Chondrocyte (in vitro differentiated cells): Measurements from ENCODE around the gene HID1. TPM values are rescaled to one million over a fixed set of nuclear protein-coding genes. Genes with fewer than 3 reads are reported as not detected.

Source experiments
- DNase-seq: peaks from one replicate; pipeline ENCODE4 v3.0.0; 2021; ENCODE audit warnings: mixed read lengths, low spot score
- H3K27ac Mint-ChIP-seq: one replicate; pipeline ENCODE4 v1.8.0; 2021; ENCODE audit warnings: mild to moderate bottlenecking, moderate library complexity, mixed read lengths; ENCODE audit not compliant: unreplicated experiment
- H3K27me3 Mint-ChIP-seq: 2 replicates; pipeline ENCODE4 v1.8.0; 2021; ENCODE audit warnings: low read depth, mixed read lengths
- H3K36me3 Mint-ChIP-seq: 2 replicates; pipeline ENCODE4 v1.8.0; 2021; ENCODE audit warnings: low read depth, mixed read lengths
- H3K4me1 Mint-ChIP-seq: 2 replicates; pipeline ENCODE4 v1.8.0; 2021; ENCODE audit warnings: low read depth, mild to moderate bottlenecking, mixed read lengths
- H3K4me3 Mint-ChIP-seq: one replicate; pipeline ENCODE4 v1.8.0; 2021; ENCODE audit warnings: mild to moderate bottlenecking, moderate library complexity, mixed read lengths; ENCODE audit not compliant: unreplicated experiment
- H3K9me3 Mint-ChIP-seq: 2 replicates; pipeline ENCODE4 v1.8.0; 2021; ENCODE audit warnings: low read depth, mixed read lengths
- CTCF ChIP-seq: fragments of 200-600 bp; sonication (generic); IDR thresholded peaks from 2 replicates; pipeline ENCODE4 v1.5.0; 2021; ENCODE audit warnings: antibody characterized with exemption, mild to moderate bottlenecking, moderate library complexity
- total RNA-seq: library from RNA; stranded (reverse); gene quantifications from 3 replicates; pipeline ENCODE4 v1.2.1, GENCODE V29; 2021

Gene HID1
- total RNA-seq, 1 donor from 2014 or later = 4.7 TPM

DNA sequence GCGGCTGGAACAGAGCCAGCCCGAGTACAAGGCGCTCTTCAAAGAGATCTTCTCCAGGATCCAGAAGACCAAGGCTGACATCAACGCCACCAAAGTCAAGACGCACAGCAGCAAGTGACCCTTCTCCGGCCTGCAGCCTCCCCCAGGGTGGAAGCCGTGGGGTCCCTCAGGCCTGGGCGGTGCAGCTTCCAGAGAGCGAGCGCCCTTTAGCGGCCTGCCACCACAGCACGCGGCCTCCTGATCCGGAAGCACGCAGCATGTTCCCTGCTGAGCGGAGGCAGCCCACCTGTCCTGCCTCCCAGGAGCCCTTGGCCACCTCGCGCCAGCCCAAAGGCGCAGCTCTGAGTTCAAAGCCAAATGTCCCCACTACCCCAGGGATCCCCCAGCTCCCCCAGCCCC lies 31.4 kb upstream of the HID1 start:
- H3K4me1 Mint-ChIP-seq = no peaks in the 10 kb centered on the region
- H3K9me3 Mint-ChIP-seq = no peaks in the 10 kb centered on the region
- no peak overlapping the region for H3K4me3 Mint-ChIP-seq
- DNase-seq = no peak
- H3K27ac Mint-ChIP-seq = no peak overlapping the region
- H3K36me3 Mint-ChIP-seq = peaks cover 14% of the 10 kb centered on the region
- H3K27me3 Mint-ChIP-seq = no peaks in the 10 kb centered on the region
- no peak for TF ChIP-seq CTCF

DNA sequence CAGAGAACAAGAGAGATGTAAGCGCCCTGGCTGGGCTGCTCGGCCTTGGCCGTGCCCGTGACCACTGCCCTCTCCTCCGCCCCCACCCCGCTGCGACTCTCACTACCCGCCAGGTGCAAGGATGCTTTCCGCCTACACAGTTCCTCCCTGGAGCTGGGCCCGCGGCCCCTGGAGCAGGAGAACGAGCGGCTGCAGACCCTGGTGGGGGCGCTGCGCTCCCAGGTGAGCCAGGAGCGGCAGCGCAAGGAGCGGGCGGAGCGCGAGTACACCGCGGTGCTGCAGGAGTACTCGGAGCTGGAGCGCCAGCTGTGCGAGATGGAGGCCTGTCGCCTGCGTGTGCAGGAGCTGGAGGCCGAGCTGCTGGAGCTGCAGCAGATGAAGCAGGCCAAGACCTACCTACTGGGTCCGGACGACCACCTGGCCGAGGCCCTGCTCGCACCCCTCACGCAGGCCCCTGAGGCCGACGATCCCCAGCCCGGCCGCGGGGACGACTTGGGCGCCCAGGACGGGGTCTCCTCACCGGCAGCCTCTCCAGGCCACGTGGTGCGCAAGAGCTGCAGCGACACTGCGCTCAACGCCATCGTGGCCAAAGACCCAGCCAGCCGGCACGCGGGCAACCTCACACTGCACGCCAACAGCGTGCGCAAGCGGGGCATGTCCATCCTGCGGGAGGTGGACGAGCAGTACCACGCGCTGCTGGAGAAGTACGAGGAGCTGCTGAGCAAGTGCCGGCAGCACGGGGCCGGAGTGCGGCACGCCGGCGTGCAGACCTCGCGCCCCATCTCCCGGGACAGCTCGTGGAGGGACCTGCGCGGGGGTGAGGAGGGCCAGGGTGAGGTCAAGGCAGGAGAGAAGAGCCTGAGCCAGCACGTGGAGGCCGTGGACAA lies 30.8 kb upstream of the HID1 start:
- no peaks in the 10 kb centered on the region for H3K4me1 Mint-ChIP-seq
- peaks cover 14% of the 10 kb centered on the region for H3K36me3 Mint-ChIP-seq
- TF ChIP-seq CTCF = no peak
- no peak overlapping the region for H3K4me3 Mint-ChIP-seq
- no peaks in the 10 kb centered on the region for H3K27me3 Mint-ChIP-seq
- DNase-seq = peak; percentile 92
- H3K9me3 Mint-ChIP-seq = no peaks in the 10 kb centered on the region
- H3K27ac Mint-ChIP-seq = no peak overlapping the region

DNA sequence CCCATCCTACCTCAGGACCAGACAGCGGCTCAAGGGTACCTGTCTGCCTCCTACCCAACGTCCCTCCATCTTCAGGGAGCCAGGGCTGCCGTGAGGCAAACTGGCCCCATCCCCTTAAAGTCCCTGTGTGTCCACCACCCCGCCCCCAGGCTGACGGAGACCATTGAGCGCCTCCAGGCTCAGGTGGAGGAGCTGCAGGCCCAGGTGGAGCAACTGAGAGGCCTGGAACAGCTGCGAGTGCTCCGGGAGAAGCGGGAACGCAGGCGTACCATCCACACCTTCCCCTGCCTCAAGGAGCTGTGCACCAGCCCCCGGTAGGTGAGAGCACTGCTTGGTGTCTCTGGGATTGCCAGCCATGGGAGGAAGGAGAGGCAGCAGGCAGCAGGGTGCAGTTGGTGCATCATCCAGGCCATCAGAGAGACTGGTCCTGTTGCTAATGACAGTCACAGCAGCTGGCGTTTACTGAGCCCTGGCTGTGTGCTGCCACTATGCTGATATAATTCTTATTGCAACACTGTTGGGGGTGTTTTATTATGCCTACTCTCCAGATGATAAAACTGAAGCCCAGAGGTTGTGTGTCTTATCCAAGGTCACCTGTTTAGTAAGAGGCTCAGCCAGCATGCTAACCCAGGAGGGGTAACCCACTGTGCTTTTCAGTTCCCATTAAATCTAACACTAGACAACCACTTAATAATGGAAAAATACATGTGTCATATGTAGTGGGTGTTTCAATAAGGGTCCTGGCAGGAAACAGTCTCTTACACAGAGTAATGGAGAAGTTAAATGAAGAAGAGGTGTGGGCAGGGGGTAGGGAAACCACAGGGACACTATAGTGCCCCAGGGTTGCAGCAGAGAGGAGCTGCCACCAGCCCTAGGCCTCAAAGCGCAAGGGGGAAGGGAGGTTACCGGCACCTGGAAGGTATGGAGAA lies 29.6 kb upstream of the HID1 start:
- H3K27me3 Mint-ChIP-seq = no peaks in the 10 kb centered on the region
- no peak overlapping the region for H3K27ac Mint-ChIP-seq
- no peaks in the 10 kb centered on the region for H3K4me1 Mint-ChIP-seq
- no peak overlapping the region for H3K4me3 Mint-ChIP-seq
- no peaks in the 10 kb centered on the region for H3K9me3 Mint-ChIP-seq
- DNase-seq = no peak
- TF ChIP-seq CTCF = no peak
- peaks cover 14% of the 10 kb centered on the region for H3K36me3 Mint-ChIP-seq

DNA sequence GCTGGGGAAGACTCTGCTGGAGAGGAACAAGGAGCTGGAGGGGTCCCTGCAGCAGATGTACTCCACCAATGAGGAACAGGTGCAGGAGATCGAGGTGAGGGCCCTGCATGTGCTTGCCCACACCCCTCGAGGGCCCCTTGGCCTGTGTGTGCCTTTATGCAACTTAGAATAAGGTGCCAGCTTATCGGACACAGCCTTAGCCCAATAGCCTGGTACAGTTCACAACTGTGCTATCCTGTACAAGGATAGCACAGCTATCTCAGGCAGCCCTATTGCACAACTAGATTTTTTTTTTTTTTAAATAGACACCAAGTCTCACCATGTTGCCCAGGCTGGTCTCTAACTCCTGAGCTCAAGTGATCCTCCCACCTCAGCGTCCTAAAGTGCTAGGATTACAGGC lies 27.0 kb upstream of the HID1 start:
- Mint-ChIP-seq H3K27me3 (no peaks in the 10 kb centered on the region), H3K36me3 (peaks cover 12% of the 10 kb centered on the region), H3K4me1 (no peaks in the 10 kb centered on the region)

More for the DNA sequence above, 27.0 kb upstream of the HID1 start:
- Mint-ChIP-seq H3K27ac (no peak overlapping the region), H3K9me3 (no peaks in the 10 kb centered on the region), H3K4me3 (no peak overlapping the region)
- no peak for DNase-seq
- TF ChIP-seq CTCF = no peak
